GM12878 (cell line): ENCODE results near the gene CIPC. TPM values are rescaled to one million over a fixed set of nuclear protein-coding genes. Genes with fewer than 3 reads are reported as not detected.

Source experiments
- ATAC-seq: fragments of 200-7000 bp; cut with Tn5 transposase; 3 replicates; pipeline ENCODE4 v1.9.1; 2020; ENCODE audit warnings: mild to moderate bottlenecking, moderate library complexity
- BruUV-seq: library from RNA; stranded (reverse); fragments of 400-500 nt; replicated peaks from 2 replicates; lab custom pipeline; 2021; lab: Mats Ljungman, UMichigan
- CTCF ChIA-PET: fragments of 300-600 bp; sonication (Branson Sonifier 250); formaldehyde crosslinking; extraction: SDS; loops from one replicate; lab custom pipeline; 2021; ENCODE audit warnings: inconsistent platforms; lab: Yijun Ruan, JAX
- POLR2A ChIA-PET: fragments of 350-600 bp; formaldehyde crosslinking; extraction: SDS; loops from one replicate; lab custom pipeline; 2021; ENCODE audit warnings: inconsistent platforms; lab: Charles Lee
- RAD21 ChIA-PET: fragments of 300-600 bp; sonication (Branson Sonifier 250); formaldehyde crosslinking; loops from one replicate; lab custom pipeline; 2023; ENCODE audit warnings: antibody characterized with exemption; ENCODE audit not compliant: unreplicated experiment; lab: Charles Lee
- SMC1A ChIA-PET: fragments of 300-600 bp; sonication (Branson Sonifier 250); formaldehyde crosslinking; loops from one replicate; lab custom pipeline; 2023; ENCODE audit not compliant: unreplicated experiment, uncharacterized antibody; lab: Charles Lee
- DNase-seq: peaks from one replicate; pipeline ENCODE4 v3.0.0-alpha.2; 2011; ENCODE audit warnings: low read depth, low spot score
- FAIRE-seq: peaks from 3 replicates; lab custom pipeline; 2011; peaks lifted over from hg19 to GRCh38; lab: Jason Lieb, UNC
- H2AFZ ChIP-seq: 2 replicates; pipeline ENCODE4 v1.6.0; 2011; ENCODE audit warnings: low read depth, low read length, control low read depth; ENCODE audit not compliant: control insufficient read depth
- H3K27ac ChIP-seq: 2 replicates; pipeline ENCODE4 v1.5.1; 2011; ENCODE audit warnings: control low read depth; ENCODE audit not compliant: control insufficient read depth, insufficient read depth
- H3K27me3 ChIP-seq, 2 experiments: replicated peaks in 1 of 2; 2 replicates each; pipeline versions ENCODE4 v1.6.0 to v1.6.1; 2011; ENCODE audit warnings: low read length in 1 of 2; ENCODE audit not compliant: control insufficient read depth in 2 of 2, insufficient read depth in 2 of 2
- H3K36me3 ChIP-seq, 2 experiments: 2 replicates each; pipeline ENCODE4 v1.5.1; 2011; ENCODE audit warnings: low read length in 1 of 2; ENCODE audit not compliant: control insufficient read depth in 2 of 2, insufficient read depth in 2 of 2
- H3K4me1 ChIP-seq: 2 replicates; pipeline ENCODE4 v1.6.1; 2011; ENCODE audit warnings: mild to moderate bottlenecking, low read length, moderate library complexity, mixed read lengths; ENCODE audit not compliant: control insufficient read depth, insufficient read depth
- H3K4me2 ChIP-seq: 2 replicates; pipeline ENCODE4 v1.6.0; 2011; ENCODE audit warnings: control low read depth; ENCODE audit not compliant: control insufficient read depth, insufficient read depth
- H3K4me3 ChIP-seq: fragments of 200-600 bp; sonication (generic); 2 replicates; pipeline ENCODE4 v1.5.1; 2016
- H3K79me2 ChIP-seq: 2 replicates; pipeline ENCODE4 v1.6.0; 2011; ENCODE audit warnings: low read length; ENCODE audit not compliant: control insufficient read depth, insufficient read depth
- H3K9ac ChIP-seq: 2 replicates; pipeline ENCODE4 v1.8.0; 2011; ENCODE audit warnings: low read length, control low read depth, mixed read lengths; ENCODE audit not compliant: control insufficient read depth, insufficient read depth
- H3K9me3 ChIP-seq: replicated peaks from 3 replicates; pipeline ENCODE4 v1.5.1; 2011; ENCODE audit warnings: mild to moderate bottlenecking, low read length; ENCODE audit not compliant: control insufficient read depth, insufficient read depth
- H4K20me1 ChIP-seq: 2 replicates; pipeline ENCODE4 v1.6.0; 2011; ENCODE audit not compliant: control insufficient read depth, insufficient read depth
- ATF7 ChIP-seq: fragments of 450-650 bp; IDR thresholded peaks from 2 replicates; pipeline ENCODE4 v1.6.1; 2016; ENCODE audit warnings: low read depth, mild to moderate bottlenecking
- CBX5 ChIP-seq: sonication (generic); IDR thresholded peaks from 2 replicates; pipeline ENCODE4 v1.6.1; 2016; ENCODE audit warnings: low read depth, moderate library complexity, mild to moderate bottlenecking, inconsistent platforms
- IKZF2 ChIP-seq, 2 experiments: fragments of 450-650 bp; IDR thresholded peaks; 2 replicates each; pipeline ENCODE4 v1.6.1; 2017; ENCODE audit warnings: mild to moderate bottlenecking in 2 of 2, moderate library complexity in 2 of 2
- MEF2A ChIP-seq: IDR thresholded peaks from 2 replicates; pipeline ENCODE4 v1.6.1; 2011; ENCODE audit warnings: low read depth, mild to moderate bottlenecking, low read length, moderate library complexity; ENCODE audit not compliant: insufficient read depth
- MXI1 ChIP-seq: fragments of 150-350 bp; IDR thresholded peaks from 2 replicates; pipeline ENCODE4 v1.6.1; 2011; ENCODE audit warnings: low read depth, mild to moderate bottlenecking, inconsistent platforms, low read length, improper control_type of control experiment
- NBN ChIP-seq: fragments of 450-650 bp; IDR thresholded peaks from 2 replicates; pipeline ENCODE4 v1.6.1; 2016
- NFIC ChIP-seq: IDR thresholded peaks from 2 replicates; pipeline ENCODE4 v1.6.1; 2012; ENCODE audit warnings: low read depth, mild to moderate bottlenecking, inconsistent platforms, low read length, moderate library complexity
- NFYB ChIP-seq: IDR thresholded peaks from 2 replicates; pipeline ENCODE4 v1.6.1; 2011; ENCODE audit warnings: low read depth, mild to moderate bottlenecking, low read length, improper control_type of control experiment, moderate library complexity; ENCODE audit not compliant: insufficient read depth
- POU2F2 ChIP-seq: IDR thresholded peaks from 3 replicates; pipeline ENCODE4 v1.6.1; 2011; ENCODE audit warnings: low read depth, mild to moderate bottlenecking, low read length, borderline replicate concordance
- RUNX3 ChIP-seq: IDR thresholded peaks from 2 replicates; pipeline ENCODE4 v1.6.1; 2012; ENCODE audit warnings: low read length, inconsistent platforms
- SMAD1 ChIP-seq: fragments of 450-650 bp; IDR thresholded peaks from 2 replicates; pipeline ENCODE4 v1.6.1; 2018; ENCODE audit warnings: mild to moderate bottlenecking, low read depth; ENCODE audit not compliant: partially characterized antibody
- SPI1 ChIP-seq: IDR thresholded peaks from 2 replicates; pipeline ENCODE4 v1.6.1; 2011; ENCODE audit warnings: low read depth, mild to moderate bottlenecking, low read length, moderate library complexity, borderline replicate concordance; ENCODE audit not compliant: insufficient read depth
- ZNF384 ChIP-seq: IDR thresholded peaks from 2 replicates; pipeline ENCODE4 v1.6.1; 2012; ENCODE audit warnings: low read depth, mild to moderate bottlenecking, low read length, improper control_type of control experiment, borderline replicate concordance
- WGBS: methylation state at CpG from one replicate; pipeline ENCODE4 v1.1.6; 2016; ENCODE audit warnings: low lambda C conversion rate; ENCODE audit not compliant: insufficient replicate concordance, insufficient coverage; ENCODE audit errors: missing lambda C conversion rate; 5-methylcytosine and 5-hydroxymethylcytosine counted together
- in situ Hi-C: fragments of 300-500 bp; cut with MboI; formaldehyde crosslinking; loops from 9 replicates; pipeline ENCODE4 v1.14.3; 2018; ENCODE audit warnings: mixed read lengths
- intact Hi-C: fragments of 100-400 bp; cut with micrococcal nuclease; formaldehyde crosslinking; loops from one replicate; pipeline ENCODE4 v1.14.2; 2022; ENCODE audit not compliant: unreplicated experiment
- polyA plus RNA-seq, 11 experiments: library from polyadenylated mRNA; depleted of rRNA in 4 of 11; unstranded in 6 of 11; stranded (reverse) in 5 of 11; fragments of >200 nt; fragmentation: Nextera tagmentation in 4 of 11; fragmentation: Illumina TruSeq in 1 of 11; extraction: Ambion mirVana in 4 of 11; extraction: Trizol in 1 of 11; gene quantifications; 1 replicate in 1 of 11; 2 replicates in 10 of 11; pipeline versions ENCODE4 v1.2.1 to v1.2.3, GENCODE V29; 2011 to 2016; ENCODE audit warnings: inconsistent platforms in 2 of 11, missing spikeins in 2 of 11, low read depth in 1 of 11
- total RNA-seq, 4 experiments: library from RNA; depleted of rRNA in 3 of 4; stranded (reverse); fragments of >200 nt in 3 of 4; fragmentation: Illumina TruSeq in 1 of 4; extraction: Trizol in 1 of 4; gene quantifications; 2 replicates each; pipeline versions ENCODE4 v1.2.1 to v1.2.3, GENCODE V29; 2013 to 2021
- TF ChIP-seq, protein P1 (sequence below): fragments of 450-650 bp; IDR thresholded peaks from 2 replicates; pipeline ENCODE4 v1.6.1; 2017; ENCODE audit warnings: low read depth, mild to moderate bottlenecking, moderate library complexity
- TF ChIP-seq, protein P2 (sequence below): IDR thresholded peaks from 2 replicates; pipeline ENCODE4 v1.6.1; 2012; ENCODE audit warnings: low read length, inconsistent platforms

CIPC gene
- total and polyA plus RNA-seq, 10 of the 15 experiments (the other 5 are each of a cell fraction or from before 2014, with no cell fraction given) = 5.6 to 29.5 (median 16.5) TPM

DNA sequence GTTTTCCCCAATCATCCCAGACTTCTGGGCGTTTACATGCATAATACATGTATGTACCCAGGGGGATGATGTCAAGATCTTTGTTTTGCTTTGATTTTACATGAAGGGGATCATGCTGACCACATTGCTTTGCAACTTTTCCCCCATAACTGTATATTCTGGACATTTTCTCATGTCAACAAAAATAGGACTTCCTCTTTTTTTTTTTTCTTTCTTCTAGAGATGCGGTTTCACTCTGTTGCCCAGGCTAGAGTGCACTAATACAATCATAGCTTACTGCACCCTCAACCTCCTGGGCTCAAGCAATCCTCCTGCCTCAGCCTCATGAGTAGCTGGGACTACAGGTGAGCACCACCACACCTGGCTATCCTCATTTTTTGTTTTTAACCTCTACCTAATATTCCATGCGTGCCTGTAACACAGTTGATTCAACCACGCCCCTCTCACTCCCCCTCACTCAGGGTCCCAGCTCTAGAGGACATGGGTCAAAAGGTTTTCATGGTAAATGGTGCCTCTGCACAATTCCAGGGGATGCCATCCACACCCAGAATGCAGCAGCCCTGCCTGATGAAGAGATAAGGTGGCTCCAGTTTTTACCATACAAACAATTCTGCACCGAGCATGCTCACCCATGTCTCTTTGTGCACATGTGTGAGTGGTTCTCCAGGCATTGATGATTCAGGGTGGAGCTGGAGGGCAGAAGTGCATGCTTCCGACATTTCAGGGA is 32.0 kb upstream of the CIPC start:
- ATAC-seq = peak; percentile 70
- no TSS peak for BruUV-seq
- peaks cover 14% of the 10 kb centered on the region for H3K4me1 ChIP-seq
- DNase-seq = no peak
- POLR2A ChIA-PET = interaction anchor here (1.0 to 1.2 kb wide), 5 partner anchors 12 to 120 kb away, joined by 3 to 5 read pairs (median 3); no protein-coding TSS in a partner anchor
- no peak overlapping the region; the same call in 1 of the 2 replicates for H3K27ac ChIP-seq
- H2AFZ ChIP-seq = no peak overlapping the region
- no peak overlapping the region for H3K4me3 ChIP-seq
- in situ Hi-C loops = loop anchor here (10.0 kb wide), 3 partner anchors 151 to 351 kb away; no protein-coding TSS in a partner anchor
- H3K27me3 ChIP-seq = peaks cover 0 to 10% of the 10 kb centered on the region in 2 experiments; a peak in 2 of 4 replicates
- no peak for FAIRE-seq
- no peaks in the 10 kb centered on the region for H3K79me2 ChIP-seq
- 28% methylated on average over 6 of the region's 6 CpGs for WGBS
- H3K9ac ChIP-seq = no peak overlapping the region
- no peaks in the 10 kb centered on the region for H3K9me3 ChIP-seq
- intact Hi-C loops = no loop called here
- no peak for TF ChIP-seq POU2F2
- TF ChIP-seq CBX5 = peak; percentile 41; the same call in 1 of the 2 replicates
- TF ChIP-seq, protein P1, sequence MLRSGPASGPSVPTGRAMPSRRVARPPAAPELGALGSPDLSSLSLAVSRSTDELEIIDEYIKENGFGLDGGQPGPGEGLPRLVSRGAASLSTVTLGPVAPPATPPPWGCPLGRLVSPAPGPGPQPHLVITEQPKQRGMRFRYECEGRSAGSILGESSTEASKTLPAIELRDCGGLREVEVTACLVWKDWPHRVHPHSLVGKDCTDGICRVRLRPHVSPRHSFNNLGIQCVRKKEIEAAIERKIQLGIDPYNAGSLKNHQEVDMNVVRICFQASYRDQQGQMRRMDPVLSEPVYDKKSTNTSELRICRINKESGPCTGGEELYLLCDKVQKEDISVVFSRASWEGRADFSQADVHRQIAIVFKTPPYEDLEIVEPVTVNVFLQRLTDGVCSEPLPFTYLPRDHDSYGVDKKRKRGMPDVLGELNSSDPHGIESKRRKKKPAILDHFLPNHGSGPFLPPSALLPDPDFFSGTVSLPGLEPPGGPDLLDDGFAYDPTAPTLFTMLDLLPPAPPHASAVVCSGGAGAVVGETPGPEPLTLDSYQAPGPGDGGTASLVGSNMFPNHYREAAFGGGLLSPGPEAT = peak; percentile 61
- TF ChIP-seq ZNF384 = peak; percentile 79
- TF ChIP-seq NFYB = no peak
- peak in 1 of 2 experiments; percentile 36; a peak in 1 of 4 replicates for TF ChIP-seq IKZF2 (IDR thresholded peaks at IDR 0.05)
- 0 out of 2 replicates have a peak, but pooled peaks have one; percentile 24 for TF ChIP-seq NFIC
- 0 out of 2 replicates have a peak, but pooled peaks have one; percentile 58 for TF ChIP-seq NBN
- TF ChIP-seq MXI1 = no peak
- TF ChIP-seq ATF7 = 0 out of 2 replicates have a peak, but pooled peaks have one; percentile 38
- TF ChIP-seq SMAD1 = no peak
- peak; percentile 88 for TF ChIP-seq SPI1
- TF ChIP-seq, protein P2, sequence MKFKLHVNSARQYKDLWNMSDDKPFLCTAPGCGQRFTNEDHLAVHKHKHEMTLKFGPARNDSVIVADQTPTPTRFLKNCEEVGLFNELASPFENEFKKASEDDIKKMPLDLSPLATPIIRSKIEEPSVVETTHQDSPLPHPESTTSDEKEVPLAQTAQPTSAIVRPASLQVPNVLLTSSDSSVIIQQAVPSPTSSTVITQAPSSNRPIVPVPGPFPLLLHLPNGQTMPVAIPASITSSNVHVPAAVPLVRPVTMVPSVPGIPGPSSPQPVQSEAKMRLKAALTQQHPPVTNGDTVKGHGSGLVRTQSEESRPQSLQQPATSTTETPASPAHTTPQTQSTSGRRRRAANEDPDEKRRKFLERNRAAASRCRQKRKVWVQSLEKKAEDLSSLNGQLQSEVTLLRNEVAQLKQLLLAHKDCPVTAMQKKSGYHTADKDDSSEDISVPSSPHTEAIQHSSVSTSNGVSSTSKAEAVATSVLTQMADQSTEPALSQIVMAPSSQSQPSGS = peak; percentile 37; the same call in 1 of the 2 replicates
- 0 out of 2 replicates have a peak, but pooled peaks have one; percentile 37 for TF ChIP-seq MEF2A
- TF ChIP-seq RUNX3 = peak; percentile 77
- SMC1A ChIA-PET = interaction anchor here (0.7 to 9.6 kb wide), 16 partner anchors 11 to 191 kb away, joined by 3 to 185 read pairs (median 4); partner anchors contain the start of gene CIPC
- RAD21 ChIA-PET = interaction anchor here (0.6 to 15.5 kb wide), 20 partner anchors 10 to 207 kb away, joined by 3 to 498 read pairs (median 4); partner anchors contain the start of gene CIPC
- no peaks in the 10 kb centered on the region for H3K36me3 ChIP-seq
- no peaks in the 10 kb centered on the region for H4K20me1 ChIP-seq
- CTCF ChIA-PET = interaction anchor here (0.7 to 16.1 kb wide), 14 partner anchors 10 to 193 kb away, joined by 3 to 848 read pairs (median 4); no protein-coding TSS in a partner anchor
- peak overlapping the region; percentile 51 for H3K4me2 ChIP-seq
